NCI-H1694 treated with DMSO at 0.1 percent for 48 hours (cell line): ENCODE measurements around the gene USP21.
A peak's percentile ranks its signal among the peaks of the same experiment; 100 is the strongest.

Experiments
- DNase-seq: peaks from one replicate; lab custom pipeline; 2025; lab: John Stamatoyannopoulos, UW

Gene USP21

DNA sequence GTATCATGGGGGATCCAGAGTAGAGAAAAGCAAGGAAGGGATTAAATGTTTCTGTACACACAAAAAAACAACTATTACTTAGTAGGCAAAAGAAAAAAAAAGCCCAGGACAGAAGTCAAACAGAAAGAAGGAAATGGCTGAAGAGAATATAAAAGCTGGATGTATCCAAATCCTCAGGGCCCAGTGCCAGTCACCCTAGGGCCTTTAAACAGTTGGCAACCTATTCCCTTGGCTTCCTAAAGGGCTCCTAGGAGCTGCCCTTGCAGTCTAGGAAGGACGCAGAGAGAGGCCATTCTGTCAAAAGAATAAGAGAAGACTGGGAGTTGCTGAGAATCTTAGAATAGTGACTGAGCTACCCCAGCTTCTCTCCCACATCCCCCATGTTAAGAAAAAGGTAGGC is 13.0 kb downstream of the USP21 start:
- no peak for DNase-seq

DNA sequence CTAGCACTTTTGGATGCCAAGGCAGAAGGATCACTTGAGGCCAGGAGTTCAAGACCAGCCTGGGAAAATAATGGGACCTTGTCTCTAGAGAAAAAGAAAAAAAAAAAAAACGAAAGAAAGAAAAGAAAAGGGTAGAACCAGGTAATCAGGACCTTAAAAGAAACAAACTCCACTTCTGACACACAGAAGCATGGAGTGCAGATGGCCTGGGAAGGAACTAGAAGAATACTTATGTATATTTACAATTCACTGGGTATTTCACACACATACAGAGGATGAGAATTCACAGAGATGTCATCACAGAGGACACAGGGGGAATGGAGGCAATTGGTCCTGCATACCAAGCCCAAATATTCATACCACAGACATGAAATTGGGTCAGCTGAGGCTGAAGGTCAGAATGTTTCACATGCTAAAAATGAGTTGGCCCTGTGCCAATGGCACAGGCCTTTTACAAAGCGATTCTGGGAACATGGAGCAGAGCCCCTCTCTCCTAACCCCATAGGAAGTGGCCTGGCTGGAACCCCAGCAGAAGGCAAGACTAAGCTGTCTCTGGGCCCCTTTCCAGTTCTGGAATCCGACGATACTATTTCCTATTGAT is 13.6 kb downstream of the USP21 start:
- no peak for DNase-seq

DNA sequence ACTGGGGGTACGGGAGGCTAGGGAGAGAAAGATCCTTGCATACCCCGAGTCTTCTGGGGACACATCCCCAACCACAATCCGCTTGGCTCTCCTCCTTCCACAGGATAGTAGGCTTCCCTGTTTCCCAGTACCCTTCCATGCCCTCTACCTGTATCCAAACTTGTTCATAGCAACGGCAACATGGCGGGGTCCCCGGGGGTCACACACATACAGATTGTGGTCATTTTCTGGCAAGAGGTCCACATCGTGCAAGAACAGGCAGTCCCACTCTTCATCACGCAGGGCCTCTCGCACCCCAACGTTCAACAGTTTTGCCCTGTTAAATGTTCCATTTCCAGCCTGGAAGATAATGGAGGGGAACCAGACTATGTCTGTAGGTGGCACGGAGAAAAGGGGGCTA is 14.4 kb downstream of the USP21 start:
- DNase-seq = no peak

DNA sequence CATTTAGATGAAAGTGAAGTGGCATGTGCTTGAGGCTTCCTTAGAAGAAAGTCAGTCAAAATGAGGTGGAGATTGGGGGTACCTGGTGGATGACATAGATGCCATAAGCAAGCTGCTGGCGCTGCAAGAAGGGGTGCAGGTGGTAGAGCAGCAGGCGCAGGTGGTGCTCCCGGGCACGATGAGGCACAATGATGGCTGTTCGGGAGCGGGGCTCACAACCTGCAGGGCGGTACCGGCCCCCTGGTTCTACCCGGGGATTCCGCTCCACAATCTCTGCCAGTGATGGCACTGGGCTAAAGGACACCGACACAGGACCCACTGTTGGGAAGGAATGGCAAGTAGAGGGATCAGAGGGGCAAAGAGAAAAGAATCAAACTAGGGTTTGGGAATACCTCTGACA is 15.6 kb downstream of the USP21 start:
- DNase-seq = no peak

DNA sequence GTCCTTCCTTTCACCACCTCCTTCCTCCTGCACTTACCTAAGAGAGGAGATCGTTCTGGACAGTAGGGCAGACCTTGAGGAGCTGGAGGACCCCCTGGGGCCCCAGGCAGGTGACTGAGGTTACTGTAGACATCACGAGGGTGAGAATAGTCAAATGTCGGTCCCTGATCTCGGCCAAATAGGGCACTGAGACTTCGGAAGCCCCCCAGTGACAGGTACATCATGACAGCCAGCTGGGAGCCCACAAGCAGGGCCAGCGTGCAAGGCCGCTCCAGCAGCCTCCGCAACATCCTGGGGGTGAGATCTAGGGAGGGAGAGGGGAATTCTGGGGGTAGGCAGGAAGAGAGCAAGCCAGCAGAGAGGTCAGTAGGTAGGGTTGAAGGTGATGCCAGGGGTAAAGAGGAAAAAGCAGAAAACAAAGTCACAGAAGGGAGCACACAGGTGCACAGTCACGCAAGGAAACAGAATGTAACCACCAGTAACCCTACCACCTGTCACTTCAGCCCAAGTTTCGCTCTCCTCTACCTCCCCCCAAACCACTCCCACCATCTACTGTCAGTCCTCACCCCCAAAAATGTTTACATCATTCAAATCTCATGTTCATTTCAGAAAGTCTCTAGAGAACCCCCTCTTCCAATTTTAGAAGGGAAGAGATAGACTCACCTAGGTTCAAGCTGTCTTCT is 16.6 kb downstream of the USP21 start:
- no peak for DNase-seq

DNA sequence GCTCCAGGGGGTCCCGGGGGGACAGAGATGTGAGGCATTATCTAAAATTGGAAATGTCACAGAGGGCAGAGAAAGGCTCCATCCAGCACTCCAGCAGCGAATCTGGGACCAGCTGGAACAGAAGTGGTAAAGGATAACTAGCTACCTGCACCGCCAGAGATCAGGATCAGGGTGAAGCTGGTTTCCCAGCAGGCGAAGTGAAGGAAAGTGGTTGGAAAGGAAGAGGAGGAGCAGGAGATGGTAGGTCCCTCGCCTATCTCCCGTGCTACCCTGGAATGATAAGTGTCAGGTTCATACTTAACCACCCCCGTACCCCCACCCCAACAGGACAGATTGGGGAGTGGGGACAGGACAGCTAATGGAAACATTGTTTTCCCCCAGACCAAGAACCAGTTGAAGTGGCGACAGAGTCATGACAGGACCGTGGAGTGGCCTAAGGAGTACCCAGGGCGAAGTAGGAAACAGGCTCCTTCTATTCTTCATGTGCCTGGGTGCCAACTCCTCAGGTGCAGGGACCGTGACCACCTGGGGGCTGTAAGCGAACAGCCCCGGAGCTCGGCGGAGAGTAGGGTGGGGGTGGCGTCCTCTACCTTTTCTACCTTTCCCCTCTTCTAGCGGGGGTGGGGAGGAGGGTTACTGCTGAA is 17.3 kb downstream of the USP21 start:
- no peak for DNase-seq

DNA sequence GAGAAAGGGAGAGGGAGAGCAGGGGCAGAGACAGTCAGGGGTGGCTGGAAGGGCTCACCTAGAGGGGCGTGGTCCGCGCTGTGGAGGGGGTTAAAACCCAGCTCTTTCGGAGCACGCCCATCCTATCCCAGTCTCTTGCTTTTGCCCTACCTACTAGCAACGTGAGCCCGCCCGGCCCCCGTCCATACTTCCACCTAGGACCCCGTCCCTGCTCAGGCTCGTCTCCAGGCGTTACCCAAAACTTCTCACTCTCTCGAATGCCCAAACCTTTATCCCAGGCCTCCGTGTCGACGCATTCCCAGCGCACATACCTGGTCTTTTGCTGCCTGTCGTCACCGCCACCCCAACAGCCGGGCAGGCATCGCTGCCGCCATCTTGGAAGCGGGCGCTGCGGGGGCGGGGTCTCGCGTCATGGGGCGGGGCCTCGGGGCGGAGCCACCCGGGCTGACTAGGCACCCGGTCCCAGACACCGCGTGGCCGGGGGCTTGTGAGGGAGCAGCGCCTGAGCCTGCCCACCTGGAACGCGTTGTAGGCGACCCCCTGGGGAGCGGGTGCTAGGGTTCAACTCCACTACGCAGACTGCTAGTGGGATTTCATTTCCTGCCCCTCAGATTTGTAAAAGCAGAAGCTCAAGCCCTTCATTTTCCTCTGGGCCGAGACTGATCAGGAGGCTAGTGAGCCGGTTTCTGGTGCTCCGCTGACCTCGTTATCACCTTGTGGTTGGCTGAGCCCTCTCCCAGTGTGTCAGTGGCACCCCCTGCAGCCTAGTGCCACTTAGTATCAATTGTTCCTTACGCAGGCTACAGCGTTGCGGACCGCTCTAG is 18.0 kb downstream of the USP21 start, which contains the start of gene B4GALT3:
TSS of gene B4GALT3 (minus strand) at position 396 of the 824 bp plus-strand sequence. CDS start 1,447 bp downstream, outside the sequence.
- DNase-seq = peak; percentile 64

DNA sequence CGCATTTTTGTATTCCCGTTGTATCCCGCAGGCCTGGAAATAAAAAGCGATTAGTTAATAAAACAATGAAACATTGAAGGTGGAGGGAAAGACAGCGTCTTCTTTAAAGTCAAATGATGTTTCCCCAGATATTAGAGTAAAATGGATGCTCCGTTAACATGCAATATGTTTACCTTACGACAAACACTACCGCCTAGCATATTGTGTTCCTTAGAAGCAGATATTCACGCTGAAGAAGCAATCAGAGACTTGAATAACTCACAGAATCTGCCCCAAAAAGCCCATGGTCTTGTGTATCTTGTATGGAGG is 18.6 kb downstream of the USP21 start:
- DNase-seq = peak; percentile 46

DNA sequence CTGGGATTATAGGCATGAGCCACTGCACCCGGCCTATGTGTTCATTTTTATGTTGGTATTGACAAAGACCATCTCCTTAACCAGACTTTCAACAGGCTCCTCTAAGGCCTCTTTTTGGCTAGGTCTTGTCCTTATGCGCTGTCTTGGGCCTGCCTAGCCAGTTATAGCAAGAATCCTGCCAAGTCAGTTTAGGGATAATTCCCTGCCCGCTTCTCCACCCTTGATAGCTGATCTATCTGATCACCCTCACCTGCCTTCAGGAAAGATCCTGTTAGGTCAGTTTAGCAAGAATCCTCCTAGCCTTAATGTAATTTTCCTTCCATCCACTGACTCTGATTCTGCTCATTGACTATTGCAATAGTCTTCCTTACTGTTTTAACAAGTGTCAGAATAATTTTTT is 20.4 kb downstream of the USP21 start:
- DNase-seq = no peak

DNA sequence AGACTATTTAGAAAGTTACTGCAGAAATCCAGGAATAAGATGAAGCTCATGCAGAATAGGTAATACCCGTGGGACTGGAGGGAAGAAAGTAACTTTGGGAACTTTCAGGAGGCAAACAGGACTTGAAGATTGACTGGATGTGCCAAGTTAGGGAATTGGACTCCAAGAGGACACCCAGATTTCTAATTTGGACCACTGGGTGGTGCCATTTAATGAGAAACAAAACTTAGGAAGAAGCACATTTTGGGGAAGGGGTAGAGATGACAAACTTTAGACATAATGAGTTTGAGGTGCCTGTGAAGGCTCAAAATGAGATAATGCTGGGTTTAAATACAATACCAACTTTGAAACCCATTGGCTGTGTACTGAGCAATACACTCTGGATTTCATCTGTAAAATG is 21.3 kb downstream of the USP21 start:
- peak; percentile 12 for DNase-seq

DNA sequence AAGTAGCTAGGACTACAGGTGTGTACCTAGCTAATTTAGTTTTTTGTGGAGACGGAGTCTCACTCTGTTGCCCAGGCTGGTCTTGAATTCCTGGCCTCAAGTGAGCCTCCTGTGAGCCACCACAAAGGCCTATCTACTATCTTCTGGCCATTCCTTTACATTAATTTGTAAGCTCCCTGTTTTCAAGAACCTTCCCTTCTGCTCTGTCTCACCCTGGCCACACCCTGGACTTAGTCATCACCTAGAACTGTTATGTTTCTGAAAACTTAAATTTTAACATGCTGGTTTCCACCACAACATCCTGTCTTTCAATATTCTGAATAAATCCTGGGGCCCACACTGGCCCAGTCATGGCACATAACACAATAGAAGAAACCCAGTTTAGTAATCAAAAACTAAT is 22.9 kb downstream of the USP21 start:
- no peak for DNase-seq

DNA sequence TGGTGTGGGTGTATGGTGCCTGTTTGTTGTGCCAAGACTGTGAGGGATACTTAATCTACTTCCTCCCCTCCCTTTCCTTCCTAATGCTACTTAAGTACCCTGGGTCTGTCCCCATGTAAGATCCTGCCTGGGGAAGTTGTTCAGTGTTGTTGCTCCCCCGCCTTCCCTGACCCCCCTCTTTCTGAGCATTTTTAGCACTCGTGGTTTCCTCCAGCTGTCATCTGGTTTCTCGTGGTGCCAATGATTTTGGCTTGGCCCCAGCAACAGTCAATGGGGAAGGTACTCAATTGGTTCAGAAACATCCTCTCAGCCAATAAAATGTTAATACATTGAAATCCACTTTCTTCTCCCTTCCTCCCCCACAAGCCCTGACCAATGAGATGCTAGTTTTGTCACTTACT is 26.0 kb downstream of the USP21 start:
- DNase-seq = peak; percentile 96

DNA sequence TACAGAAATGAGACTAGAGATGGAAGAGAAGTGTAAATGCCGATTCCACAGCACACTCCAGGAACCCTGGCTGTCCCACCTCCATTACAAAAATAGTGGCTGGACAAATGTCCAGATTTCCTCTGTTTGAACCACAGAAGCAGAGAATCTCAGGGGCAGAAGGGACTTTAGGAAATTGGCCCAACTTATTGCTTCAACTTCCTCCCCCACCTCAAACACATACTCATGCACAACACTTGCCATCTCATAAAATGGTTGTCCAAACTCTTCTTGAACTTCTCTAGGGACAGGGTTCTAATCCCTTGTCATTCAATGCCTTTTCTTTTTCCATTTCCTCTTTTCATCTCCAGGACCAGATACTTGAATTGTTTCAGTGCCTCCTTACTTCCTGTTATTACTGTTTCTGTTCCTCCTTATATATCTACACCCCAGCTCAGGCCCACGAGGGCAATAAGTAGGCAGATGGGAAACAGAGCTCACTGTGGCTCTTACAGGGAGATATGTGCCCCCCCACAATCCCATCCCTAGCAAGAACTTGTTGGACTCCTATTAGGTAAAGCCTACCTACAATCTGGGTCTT is 26.5 kb downstream of the USP21 start:
- DNase-seq = peak; percentile 32

DNA sequence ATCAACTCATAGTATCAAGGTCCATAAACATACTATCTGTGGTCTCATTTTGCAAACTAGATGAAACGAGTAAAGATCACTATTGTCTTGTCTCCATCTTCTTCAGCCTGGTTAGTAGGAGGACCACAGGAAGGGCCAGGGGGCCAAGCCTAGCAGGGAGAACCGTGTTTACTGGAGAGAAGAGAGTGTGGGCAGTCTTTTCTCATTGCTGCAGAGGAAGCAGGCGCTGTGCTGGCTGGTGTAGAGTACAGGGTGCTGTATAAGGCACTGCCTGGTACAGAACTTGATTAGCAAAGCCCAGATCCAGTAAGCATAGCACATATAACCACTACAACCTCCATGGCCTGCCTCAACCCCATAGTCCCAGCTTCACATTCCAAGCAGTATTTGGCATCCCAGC is 28.0 kb downstream of the USP21 start:
- DNase-seq = no peak

DNA sequence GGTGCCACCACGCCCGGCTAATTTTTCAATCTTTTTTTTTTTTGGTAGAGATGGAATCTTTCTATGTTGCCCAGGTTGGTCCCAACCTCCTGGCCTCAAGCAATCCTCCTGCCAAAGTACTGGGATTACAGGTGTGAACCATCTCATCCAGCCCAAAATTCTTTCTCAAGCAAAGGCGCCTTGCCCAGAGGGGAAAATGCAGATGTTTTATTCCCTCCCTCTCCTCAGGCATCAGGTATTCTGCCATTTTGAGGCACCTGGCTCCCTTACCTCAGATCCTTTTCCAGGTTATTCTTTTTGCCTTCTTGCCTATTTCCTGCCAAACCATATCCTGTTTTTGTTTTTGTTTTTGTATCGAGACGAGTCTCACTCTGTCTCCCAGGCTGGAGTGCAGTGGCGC is 29.1 kb downstream of the USP21 start:
- no peak for DNase-seq

DNA sequence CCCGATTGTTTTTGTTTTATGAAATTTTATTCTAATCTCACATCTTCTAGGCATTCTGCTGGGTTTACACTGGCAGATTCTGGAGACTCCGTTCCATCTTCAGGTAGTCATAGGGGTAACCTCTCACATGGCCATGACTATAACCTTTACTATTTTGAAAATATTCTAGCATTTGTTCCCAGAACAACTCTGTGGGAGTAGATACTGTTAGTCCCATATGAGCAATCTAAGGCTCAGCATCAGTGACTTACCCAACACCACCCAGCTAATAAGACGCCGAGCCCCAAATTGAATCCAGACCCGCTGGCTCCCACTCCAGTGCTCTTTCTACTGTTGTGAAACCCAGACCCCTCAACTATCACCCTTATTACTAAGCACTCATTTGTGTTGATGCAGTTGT is 29.7 kb downstream of the USP21 start:
- no peak for DNase-seq

DNA sequence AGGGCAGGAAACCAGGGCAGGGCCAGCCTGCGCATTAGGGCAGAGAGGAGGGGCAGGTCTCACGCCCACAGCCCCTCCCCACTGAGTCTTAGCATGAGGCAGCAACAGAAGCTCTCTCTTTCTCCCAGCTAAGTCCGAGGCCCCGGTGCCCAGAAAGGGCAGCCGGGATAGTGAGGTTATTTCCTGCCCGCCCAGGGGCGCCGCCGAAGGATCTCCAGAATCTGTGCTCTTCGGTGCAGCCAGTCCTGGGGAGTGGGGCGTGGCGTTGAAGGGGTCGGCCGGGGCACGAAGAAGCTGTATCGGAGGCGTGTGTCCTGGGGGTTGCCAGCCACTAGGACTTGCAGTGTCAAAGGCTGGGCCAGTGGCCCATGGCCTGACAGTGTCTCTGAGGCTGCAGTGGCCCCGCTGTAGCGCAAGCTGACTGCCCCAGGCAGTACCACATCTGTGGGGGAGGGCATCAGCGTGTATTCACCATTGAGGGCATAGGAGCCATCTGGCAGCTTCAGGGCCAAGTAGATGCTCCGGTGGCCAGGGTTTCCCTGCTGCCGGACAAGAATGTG is 31.7 kb downstream of the USP21 start:
- DNase-seq = no peak

DNA sequence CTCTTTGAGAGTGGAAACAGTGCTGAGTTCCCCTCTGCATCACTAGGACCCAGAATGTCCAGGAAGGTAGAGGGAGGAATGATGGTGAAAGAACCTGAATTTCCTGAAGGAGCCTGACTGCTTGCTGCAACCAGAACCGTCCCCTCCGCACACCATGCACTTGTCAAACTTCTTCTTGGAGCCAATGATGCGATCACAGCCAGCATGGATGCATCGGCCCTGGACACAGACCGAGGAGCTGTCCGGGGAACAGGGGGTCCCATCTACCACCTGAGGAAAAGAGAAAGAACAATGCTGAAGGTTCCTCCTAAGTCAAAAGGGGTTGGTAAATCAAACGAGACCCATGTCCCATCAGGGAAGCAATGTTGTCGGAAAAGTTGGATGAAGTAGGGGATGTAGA is 32.7 kb downstream of the USP21 start:
- DNase-seq = no peak

DNA sequence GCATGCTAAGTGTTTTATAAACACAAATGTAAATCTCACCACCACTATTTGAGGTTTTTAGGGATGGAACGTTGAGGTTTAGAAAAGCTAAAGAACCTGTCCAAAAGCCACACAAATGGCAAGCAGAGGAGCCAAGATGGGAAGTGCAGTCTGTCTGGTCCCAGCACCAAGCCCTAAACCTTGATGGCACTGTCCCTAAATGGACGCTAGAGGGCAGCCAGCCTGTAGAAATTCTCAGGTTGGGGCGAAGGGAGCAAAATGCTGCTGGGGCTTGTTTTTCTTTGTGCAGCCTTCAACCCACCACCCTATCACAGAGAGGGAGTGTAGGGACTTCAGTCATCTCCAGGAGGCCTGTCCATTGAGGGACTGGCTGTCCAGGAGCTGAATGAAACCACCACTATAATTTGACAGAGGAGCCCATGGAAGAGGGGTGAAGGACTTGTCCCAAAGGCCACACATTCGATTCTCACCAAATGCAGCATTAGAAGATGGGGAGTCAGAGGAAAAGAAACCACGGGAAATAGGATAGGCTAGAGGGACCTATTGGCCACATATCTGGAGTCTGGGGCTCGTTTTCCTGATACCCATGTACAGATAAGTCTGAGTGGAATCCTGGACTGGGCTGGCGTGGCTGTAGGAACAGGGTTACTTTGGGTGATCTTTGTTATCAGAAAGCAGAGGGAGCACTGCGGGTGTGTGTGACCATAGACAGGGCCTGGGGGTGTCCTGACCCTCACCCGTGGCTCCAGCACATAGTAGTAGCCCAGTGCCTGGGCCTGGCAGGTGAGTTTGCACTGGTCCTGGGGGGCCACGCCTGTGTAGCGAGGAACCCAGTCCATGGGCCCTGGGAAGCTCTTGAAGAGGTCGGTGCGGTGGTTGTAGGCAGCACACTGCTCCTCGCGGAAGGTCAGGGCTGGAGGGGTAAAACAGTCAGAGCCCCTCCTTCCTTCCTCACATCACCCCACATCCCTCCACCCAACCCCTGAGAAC is 33.5 kb downstream of the USP21 start:
- peak; percentile 79 for DNase-seq

DNA sequence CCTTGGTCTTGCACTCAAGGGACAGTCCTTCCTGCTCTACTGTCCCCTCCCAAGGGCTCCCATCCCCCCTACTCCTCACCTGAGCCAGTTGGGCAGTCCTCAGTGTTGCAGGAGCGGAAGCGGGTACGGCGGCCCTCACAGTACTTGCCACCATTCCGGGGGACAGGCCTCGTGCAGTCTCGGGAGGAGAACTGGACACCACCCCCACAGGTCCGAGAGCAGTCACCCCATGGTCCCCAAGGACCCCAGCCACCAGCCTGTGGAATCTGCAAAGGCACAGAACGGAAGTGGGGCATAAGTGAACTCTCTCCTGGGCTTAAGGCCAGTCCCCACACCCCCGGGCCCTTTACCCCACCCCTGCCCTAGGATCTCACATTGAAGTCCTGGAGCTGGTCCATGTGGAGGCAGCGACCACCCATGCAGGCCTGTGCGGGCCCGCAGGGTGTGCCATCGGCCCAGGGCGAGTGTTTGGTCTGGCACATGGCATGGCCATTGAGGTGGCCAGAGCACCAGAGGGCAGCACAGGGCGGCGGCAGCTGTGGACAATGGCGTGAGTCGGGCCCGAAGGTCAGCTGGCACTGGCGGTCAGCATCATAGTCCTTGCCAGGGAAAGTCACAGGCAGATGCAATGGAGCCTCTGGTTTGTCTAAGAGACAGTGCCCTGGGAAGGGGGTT is 34.4 kb downstream of the USP21 start:
- DNase-seq = no peak
